NB4 (cell line): ENCODE data around the gene GPR156.

Source experiments
- CTCF ChIP-seq: IDR thresholded peaks from one replicate; pipeline ENCODE4 v1.5.1; 2012; ENCODE audit warnings: low read depth, low read length
- MAX ChIP-seq: IDR thresholded peaks from 2 replicates; pipeline ENCODE4 v1.6.1; 2011; ENCODE audit warnings: low read depth, low read length
- POLR2A ChIP-seq: IDR thresholded peaks from 2 replicates; pipeline ENCODE4 v1.6.1; 2011; ENCODE audit warnings: mild to moderate bottlenecking; ENCODE audit not compliant: insufficient read length; ENCODE audit errors: extremely low read depth

- TF ChIP-seq CTCF (no peak), POLR2A (no peak), MAX (no peak)
Observed at GRCh38 chr3:120173056-120173675, 111.9 kb downstream of the GPR156 start.
